Measurements from ENCODE around the gene RASA2. TPM values are rescaled to one million over a fixed set of nuclear protein-coding genes. Genes with fewer than 3 reads are reported as not detected.

Gene RASA2
- total and polyA plus RNA-seq, 10 of the 15 experiments (the other 5 are each of a cell fraction or from before 2014, with no cell fraction given) = 1.9 to 9.4 (median 7.2) TPM

DNA sequence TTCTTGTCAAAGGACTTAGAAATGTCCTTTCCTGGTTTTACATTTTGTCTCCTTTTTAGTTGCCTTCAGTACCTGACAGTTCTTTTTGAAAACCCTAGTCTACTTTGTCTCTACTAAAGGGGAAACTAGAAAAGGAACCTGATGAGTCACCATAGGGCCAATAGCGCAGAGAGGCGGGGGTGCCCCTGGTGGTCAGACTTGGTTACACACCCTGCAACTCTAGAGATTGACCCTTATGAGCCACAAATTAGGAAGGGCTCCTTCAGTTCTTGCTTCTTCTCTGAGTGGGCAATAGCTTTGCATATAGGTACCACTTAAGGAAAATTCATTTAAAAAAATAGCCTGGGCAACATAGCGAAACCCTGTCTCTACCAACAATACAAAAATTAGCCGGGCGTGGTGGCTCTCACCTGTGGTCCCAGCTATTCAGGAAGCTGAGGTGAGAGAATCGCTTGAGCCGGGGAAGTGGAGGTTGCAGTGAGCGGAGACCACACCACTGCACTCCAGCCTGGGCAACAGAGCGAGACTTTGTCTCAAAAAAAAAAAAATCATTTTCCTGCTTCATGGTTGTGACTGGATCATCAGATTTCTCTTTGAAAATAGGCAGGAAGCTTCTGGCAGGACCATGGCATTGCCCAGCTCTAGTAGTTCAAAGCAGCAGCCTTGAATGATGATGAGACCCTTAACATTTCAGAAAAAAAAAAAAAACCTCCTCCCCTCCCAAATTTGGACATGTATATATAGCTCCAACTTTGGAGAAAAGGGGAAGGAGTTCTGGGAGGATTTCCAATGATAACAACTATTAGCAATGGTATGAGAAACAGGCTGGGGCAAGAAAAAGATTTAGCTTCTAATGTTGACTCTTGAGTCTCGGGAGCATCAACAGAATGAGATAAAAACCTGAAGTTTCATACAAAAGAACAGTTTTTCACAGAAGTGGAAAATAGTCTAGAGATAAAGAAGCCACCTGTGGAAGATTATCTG is 45.2 kb upstream of the RASA2 start:
- ATAC-seq = peak; percentile 99
- TF ChIP-seq RFX5 (IDR thresholded peaks at IDR 0.05; ENCODE audit: low read depth, low read length) (no peak), ASH2L (IDR thresholded peaks at IDR 0.05; ENCODE audit: borderline replicate concordance, low read depth) (no peak), SMC3 (IDR thresholded peaks at IDR 0.05; ENCODE audit: borderline replicate concordance, low read length) (peak; percentile 78), JUND (IDR thresholded peaks at IDR 0.05; ENCODE audit: low read depth, low read length) (peak; percentile 83), FOXK2 (IDR thresholded peaks at IDR 0.05) (no peak), SREBF2 (IDR thresholded peaks at IDR 0.05; ENCODE audit: low read length) (no peak), SREBF1 (IDR thresholded peaks at IDR 0.05; ENCODE audit: low read length) (no peak), NBN (IDR thresholded peaks at IDR 0.05) (peak; percentile 64), ZNF384 (IDR thresholded peaks at IDR 0.05; ENCODE audit: borderline replicate concordance, low read depth, low read length) (no peak), YY1 (IDR thresholded peaks at IDR 0.05; ENCODE audit: low read depth, low read length) (peak; percentile 62; the same call in 1 of the 2 replicates), SMARCA5 (IDR thresholded peaks at IDR 0.05) (peak; percentile 67; the same call in 1 of the 2 replicates), CREB1 (IDR thresholded peaks at IDR 0.05; ENCODE audit: low read depth) (peak; percentile 35; the same call in 1 of the 2 replicates), NFYB (IDR thresholded peaks at IDR 0.05; ENCODE audit: insufficient read depth, low read depth, low read length) (no peak), KDM1A (IDR thresholded peaks at IDR 0.05; ENCODE audit: borderline replicate concordance) (no peak)
- TF ChIP-seq, protein P1, sequence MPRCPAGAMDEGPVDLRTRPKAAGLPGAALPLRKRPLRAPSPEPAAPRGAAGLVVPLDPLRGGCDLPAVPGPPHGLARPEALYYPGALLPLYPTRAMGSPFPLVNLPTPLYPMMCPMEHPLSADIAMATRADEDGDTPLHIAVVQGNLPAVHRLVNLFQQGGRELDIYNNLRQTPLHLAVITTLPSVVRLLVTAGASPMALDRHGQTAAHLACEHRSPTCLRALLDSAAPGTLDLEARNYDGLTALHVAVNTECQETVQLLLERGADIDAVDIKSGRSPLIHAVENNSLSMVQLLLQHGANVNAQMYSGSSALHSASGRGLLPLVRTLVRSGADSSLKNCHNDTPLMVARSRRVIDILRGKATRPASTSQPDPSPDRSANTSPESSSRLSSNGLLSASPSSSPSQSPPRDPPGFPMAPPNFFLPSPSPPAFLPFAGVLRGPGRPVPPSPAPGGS (IDR thresholded peaks at IDR 0.05; ENCODE audit: borderline replicate concordance, insufficient read depth, low read depth, low read length, poor library complexity, severe bottlenecking) = no peak
- TF ChIP-seq, protein P2, sequence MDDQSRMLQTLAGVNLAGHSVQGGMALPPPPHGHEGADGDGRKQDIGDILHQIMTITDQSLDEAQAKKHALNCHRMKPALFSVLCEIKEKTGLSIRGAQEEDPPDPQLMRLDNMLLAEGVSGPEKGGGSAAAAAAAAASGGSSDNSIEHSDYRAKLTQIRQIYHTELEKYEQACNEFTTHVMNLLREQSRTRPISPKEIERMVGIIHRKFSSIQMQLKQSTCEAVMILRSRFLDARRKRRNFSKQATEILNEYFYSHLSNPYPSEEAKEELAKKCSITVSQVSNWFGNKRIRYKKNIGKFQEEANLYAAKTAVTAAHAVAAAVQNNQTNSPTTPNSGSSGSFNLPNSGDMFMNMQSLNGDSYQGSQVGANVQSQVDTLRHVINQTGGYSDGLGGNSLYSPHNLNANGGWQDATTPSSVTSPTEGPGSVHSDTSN (IDR thresholded peaks at IDR 0.05; ENCODE audit: insufficient replicate concordance, low read depth, low read length) = no peak
- TF ChIP-seq, protein P3, sequence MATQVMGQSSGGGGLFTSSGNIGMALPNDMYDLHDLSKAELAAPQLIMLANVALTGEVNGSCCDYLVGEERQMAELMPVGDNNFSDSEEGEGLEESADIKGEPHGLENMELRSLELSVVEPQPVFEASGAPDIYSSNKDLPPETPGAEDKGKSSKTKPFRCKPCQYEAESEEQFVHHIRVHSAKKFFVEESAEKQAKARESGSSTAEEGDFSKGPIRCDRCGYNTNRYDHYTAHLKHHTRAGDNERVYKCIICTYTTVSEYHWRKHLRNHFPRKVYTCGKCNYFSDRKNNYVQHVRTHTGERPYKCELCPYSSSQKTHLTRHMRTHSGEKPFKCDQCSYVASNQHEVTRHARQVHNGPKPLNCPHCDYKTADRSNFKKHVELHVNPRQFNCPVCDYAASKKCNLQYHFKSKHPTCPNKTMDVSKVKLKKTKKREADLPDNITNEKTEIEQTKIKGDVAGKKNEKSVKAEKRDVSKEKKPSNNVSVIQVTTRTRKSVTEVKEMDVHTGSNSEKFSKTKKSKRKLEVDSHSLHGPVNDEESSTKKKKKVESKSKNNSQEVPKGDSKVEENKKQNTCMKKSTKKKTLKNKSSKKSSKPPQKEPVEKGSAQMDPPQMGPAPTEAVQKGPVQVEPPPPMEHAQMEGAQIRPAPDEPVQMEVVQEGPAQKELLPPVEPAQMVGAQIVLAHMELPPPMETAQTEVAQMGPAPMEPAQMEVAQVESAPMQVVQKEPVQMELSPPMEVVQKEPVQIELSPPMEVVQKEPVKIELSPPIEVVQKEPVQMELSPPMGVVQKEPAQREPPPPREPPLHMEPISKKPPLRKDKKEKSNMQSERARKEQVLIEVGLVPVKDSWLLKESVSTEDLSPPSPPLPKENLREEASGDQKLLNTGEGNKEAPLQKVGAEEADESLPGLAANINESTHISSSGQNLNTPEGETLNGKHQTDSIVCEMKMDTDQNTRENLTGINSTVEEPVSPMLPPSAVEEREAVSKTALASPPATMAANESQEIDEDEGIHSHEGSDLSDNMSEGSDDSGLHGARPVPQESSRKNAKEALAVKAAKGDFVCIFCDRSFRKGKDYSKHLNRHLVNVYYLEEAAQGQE (IDR thresholded peaks at IDR 0.05; ENCODE audit: low read depth, low read length) = no peak

More for the DNA sequence above, 45.2 kb upstream of the RASA2 start:
- Histone ChIP-seq H3K79me2 (ENCODE audit: control insufficient read depth, insufficient read depth, low read length) (peaks cover 41% of the 10 kb centered on the region), H3K27ac (ENCODE audit: control insufficient read depth, insufficient read depth) (peak overlapping the region; percentile 73), H3K9me3 (replicated peaks; ENCODE audit: control insufficient read depth, insufficient read depth, low read length) (no peaks in the 10 kb centered on the region), H3K36me3 (ENCODE audit: control insufficient read depth in 2 of 2, insufficient read depth in 2 of 2, low read length in 1 of 2) (peaks cover 14 to 47% of the 10 kb centered on the region in 2 experiments), H3K4me2 (ENCODE audit: control insufficient read depth, insufficient read depth) (peak overlapping the region; percentile 56; the same call in 1 of the 2 replicates), H3K27me3 (replicated peaks in 1 of 2; ENCODE audit: control insufficient read depth in 2 of 2, insufficient read depth in 2 of 2, low read length in 1 of 2) (no peaks in the 10 kb centered on the region), H2AFZ (ENCODE audit: control insufficient read depth, low read depth, low read length) (no peak overlapping the region), H4K20me1 (ENCODE audit: control insufficient read depth, insufficient read depth) (no peaks in the 10 kb centered on the region), H3K4me3 (no peak overlapping the region), H3K4me1 (ENCODE audit: control insufficient read depth, insufficient read depth, low read length) (peaks cover 31% of the 10 kb centered on the region), H3K9ac (ENCODE audit: control insufficient read depth, insufficient read depth, low read length) (no peak overlapping the region)
- BruUV-seq (replicated peaks) = no TSS peak
- ChIA-PET POLR2A (interaction anchor here (0.9 to 2.5 kb wide), 18 partner anchors 9 to 130 kb away, joined by 3 to 13 read pairs (median 4); no protein-coding TSS in a partner anchor), RAD21 (ENCODE audit: unreplicated experiment) (interaction anchor here (0.6 to 8.3 kb wide), 28 partner anchors 8 to 438 kb away, joined by 3 to 85 read pairs (median 8); partner anchors contain the start of gene ZBTB38), CTCF (interaction anchor here (0.6 to 5.4 kb wide), 40 partner anchors 8 to 139 kb away, joined by 3 to 97 read pairs (median 6); no protein-coding TSS in a partner anchor), SMC1A (ENCODE audit: uncharacterized antibody, unreplicated experiment) (interaction anchor here (0.8 to 12.0 kb wide), 22 partner anchors 8 to 197 kb away, joined by 3 to 209 read pairs (median 7); partner anchors contain the start of gene ZBTB38)
- in situ Hi-C loops (cut with MboI) (loop anchor here (5.0 kb wide), 1 partner anchor 74 kb away; the partner anchor contains the start of gene ZBTB38), intact Hi-C loops (cut with micrococcal nuclease; ENCODE audit: unreplicated experiment) (loop anchor here (1.0 to 5.0 kb wide), 4 partner anchors 30 to 129 kb away; no protein-coding TSS in a partner anchor)
- 10% methylated on average over 10 of the region's 10 CpGs for WGBS (ENCODE audit: insufficient coverage, insufficient replicate concordance, low lambda C conversion rate, missing lambda C conversion rate)
- FAIRE-seq = peak; percentile 93
- DNase-seq (ENCODE audit: low read depth, low spot score) = peak; percentile 84

Measured in GM12878 (cell line).